ENCODE data around the gene FGD4.

Gene FGD4

GRCh38 chr12:32407795-32408194 lies 8.4 kb downstream of the FGD4 start:
- no peak for DNase-seq

GRCh38 chr12:32413412-32413811 lies 14.1 kb downstream of the FGD4 start:
- DNase-seq = no peak

- DNase-seq = no peak
Measured at GRCh38 chr12:32418221-32418620, 18.9 kb downstream of the FGD4 start.

GRCh38 chr12:32418903-32419519 lies 19.7 kb downstream of the FGD4 start:
- DNase-seq = no peak

GRCh38 chr12:32419520-32419960 lies 20.2 kb downstream of the FGD4 start:
- no peak for DNase-seq

- no peak for DNase-seq
Measured at GRCh38 chr12:32420356-32420755, 21.0 kb downstream of the FGD4 start.

- DNase-seq = no peak
Measured at GRCh38 chr12:32423559-32423958, 24.2 kb downstream of the FGD4 start.

- DNase-seq = no peak
Measured at GRCh38 chr12:32431025-32431424, 31.7 kb downstream of the FGD4 start.

- no peak for DNase-seq
Measured at GRCh38 chr12:32435921-32436705, 36.8 kb downstream of the FGD4 start.

- peak; percentile 62 to 91 for DNase-seq
Measured at GRCh38 chr12:32437095-32437515, 37.7 kb downstream of the FGD4 start.

GRCh38 chr12:32440120-32440865 lies 40.9 kb downstream of the FGD4 start:
- DNase-seq = no peak

- no peak for DNase-seq
Measured at GRCh38 chr12:32443491-32443890, 44.1 kb downstream of the FGD4 start.

GRCh38 chr12:32444895-32445294 lies 45.5 kb downstream of the FGD4 start:
- peak; percentile 58 to 85 for DNase-seq

- no peak for DNase-seq
Measured at GRCh38 chr12:32445356-32445755, 46.0 kb downstream of the FGD4 start.

GRCh38 chr12:32446316-32447119 lies 47.2 kb downstream of the FGD4 start:
- no peak for DNase-seq

- no peak for DNase-seq
Measured at GRCh38 chr12:32448586-32448985, 49.2 kb downstream of the FGD4 start.

- no peak for DNase-seq
Measured at GRCh38 chr12:32450363-32450762, 51.0 kb downstream of the FGD4 start.

GRCh38 chr12:32450768-32451167 lies 51.4 kb downstream of the FGD4 start:
- DNase-seq = no peak

- no peak for DNase-seq
Measured at GRCh38 chr12:32451816-32452215, 52.5 kb downstream of the FGD4 start.

GRCh38 chr12:32454075-32454474 lies 54.7 kb downstream of the FGD4 start:
- peak in 1 of 2 experiments; percentile 63 for DNase-seq

- DNase-seq = no peak
Measured at GRCh38 chr12:32454866-32455265, 55.5 kb downstream of the FGD4 start.

GRCh38 chr12:32455607-32456071 lies 56.3 kb downstream of the FGD4 start:
- peak; percentile 27 to 88 for DNase-seq

All from SW 1271 (cell line).